SU-DHL-6 (cell line): ENCODE data around the gene ANKRD33B.

ENCODE experiments used
- H2AFZ ChIP-seq: fragments of 200-600 bp; sonication (generic); 2 replicates; pipeline ENCODE4 v1.6.1; 2014; ENCODE audit warnings: low read depth, mild to moderate bottlenecking, moderate library complexity, mixed read lengths, antibody characterized with exemption, low read length; ENCODE audit not compliant: severe bottlenecking
- H3F3A ChIP-seq: fragments of 200-600 bp; shearing (Covaris generic); 2 replicates; pipeline ENCODE4 v1.6.0; 2016; ENCODE audit warnings: antibody characterized with exemption, mild to moderate bottlenecking; ENCODE audit not compliant: insufficient read depth
- H3K27ac ChIP-seq: fragments of 200-600 bp; sonication (generic); 2 replicates; pipeline ENCODE4 v1.5.1; 2016; ENCODE audit warnings: low read depth, mild to moderate bottlenecking, low read length, moderate library complexity, mixed read lengths
- H3K27me3 ChIP-seq: fragments of 200-600 bp; sonication (generic), shearing (Covaris generic); 2 replicates; pipeline ENCODE4 v1.6.0; 2014; ENCODE audit warnings: mild to moderate bottlenecking, low read length
- H3K36me3 ChIP-seq: fragments of 200-600 bp; sonication (generic); 2 replicates; pipeline ENCODE4 v1.6.1; 2014; ENCODE audit warnings: mild to moderate bottlenecking, low read length, mixed read lengths
- H3K4me2 ChIP-seq: fragments of 300-600, 200-600 bp; shearing (Covaris generic), sonication (generic); 2 replicates; pipeline ENCODE4 v1.6.0; 2014; ENCODE audit warnings: low read length, low read depth, mild to moderate bottlenecking; ENCODE audit not compliant: poor library complexity, severe bottlenecking
- H3K4me3 ChIP-seq: fragments of 200-600 bp; sonication (generic); 2 replicates; pipeline ENCODE4 v1.5.1; 2014; ENCODE audit warnings: antibody characterized with exemption, low read length, mild to moderate bottlenecking, mixed read lengths; ENCODE audit not compliant: insufficient read depth, poor library complexity, severe bottlenecking
- H3K79me2 ChIP-seq: fragments of 200-600 bp; sonication (generic); 2 replicates; pipeline ENCODE4 v1.6.1; 2014; ENCODE audit warnings: mild to moderate bottlenecking, low read length, moderate library complexity; ENCODE audit not compliant: insufficient read depth
- H3K9ac ChIP-seq: fragments of 200-600 bp; sonication (generic); 2 replicates; pipeline ENCODE4 v1.7.0; 2014; ENCODE audit warnings: mild to moderate bottlenecking, low read length
- H3K9me2 ChIP-seq: fragments of 200-600 bp; sonication (generic); replicated peaks from 2 replicates; pipeline ENCODE4 v1.6.1; 2014; ENCODE audit warnings: low read length; ENCODE audit not compliant: insufficient read depth
- H3K9me3 ChIP-seq: fragments of 200-600 bp; sonication (generic); 2 replicates; pipeline ENCODE4 v1.6.1; 2014; ENCODE audit warnings: low read length, mixed read lengths; ENCODE audit not compliant: insufficient read depth
- H4K20me1 ChIP-seq: fragments of 200-600 bp; sonication (generic); 2 replicates; pipeline ENCODE4 v1.6.1; 2014; ENCODE audit warnings: low read depth, mild to moderate bottlenecking, antibody characterized with exemption, low read length, moderate library complexity, mixed read lengths
- CTCF ChIP-seq: fragments of 200-600 bp; sonication (generic); IDR thresholded peaks from one replicate; pipeline ENCODE4 v1.5.1; 2017; ENCODE audit warnings: antibody characterized with exemption, mild to moderate bottlenecking, low read length, moderate library complexity; ENCODE audit not compliant: insufficient read depth, poor library complexity, severe bottlenecking
- EZH2phosphoT487 ChIP-seq: fragments of 200-600 bp; sonication (generic), shearing (Covaris generic); conservative IDR thresholded peaks from 2 replicates; pipeline ENCODE4 v1.6.1; 2018; ENCODE audit warnings: mild to moderate bottlenecking, antibody characterized with exemption, low read length, moderate library complexity, mixed read lengths

The ANKRD33B gene

GRCh38 chr5:10576790-10577189 is 12.9 kb downstream of the ANKRD33B start:
- no peaks in the 10 kb centered on the region for H3K27me3 ChIP-seq
- H4K20me1 ChIP-seq: peaks cover 5% of the 10 kb centered on the region; the same call in 1 of the 2 replicates
- H2AFZ ChIP-seq: no peak overlapping the region
- H3K27ac ChIP-seq: no peak overlapping the region
- no peaks in the 10 kb centered on the region for H3K36me3 ChIP-seq
- TF ChIP-seq EZH2phosphoT487: no peak
- TF ChIP-seq CTCF: no peak
- H3K4me3 ChIP-seq: no peak overlapping the region
- H3K79me2 ChIP-seq: peaks cover 83% of the 10 kb centered on the region
- no peak overlapping the region for H3K4me2 ChIP-seq
- no peak overlapping the region for H3K9ac ChIP-seq
- H3K9me3 ChIP-seq: no peaks in the 10 kb centered on the region
- no peaks in the 10 kb centered on the region for H3K9me2 ChIP-seq
- peaks cover 25% of the 10 kb centered on the region for H3F3A ChIP-seq

- no peak for TF ChIP-seq EZH2phosphoT487
- no peak for TF ChIP-seq CTCF
- Histone ChIP-seq H3K4me3 (no peak overlapping the region), H3K4me2 (peak overlapping the region; percentile 52), H3K27me3 (no peaks in the 10 kb centered on the region), H3K9me3 (no peaks in the 10 kb centered on the region), H3K79me2 (peaks cover 84% of the 10 kb centered on the region), H3K9ac (peak overlapping the region; percentile 31), H3F3A (peaks cover 25% of the 10 kb centered on the region), H2AFZ (no peak overlapping the region), H3K36me3 (no peaks in the 10 kb centered on the region), H4K20me1 (peaks cover 5% of the 10 kb centered on the region; the same call in 1 of the 2 replicates), H3K27ac (peak overlapping the region; percentile 73), H3K9me2 (no peaks in the 10 kb centered on the region)
Measured at GRCh38 chr5:10577371-10578292, 13.8 kb downstream of the ANKRD33B start.

- H3K27me3 ChIP-seq: no peaks in the 10 kb centered on the region
- peak overlapping the region; percentile 31 for H3K9ac ChIP-seq
- peak overlapping the region; percentile 11 for H3K4me3 ChIP-seq
- H4K20me1 ChIP-seq: peaks cover 5% of the 10 kb centered on the region; the same call in 1 of the 2 replicates
- no peaks in the 10 kb centered on the region for H3K9me2 ChIP-seq
- H3K4me2 ChIP-seq: peak overlapping the region; percentile 52
- peak overlapping the region; percentile 73 for H3K27ac ChIP-seq
- TF ChIP-seq CTCF (no peak), EZH2phosphoT487 (no peak)
- peaks cover 25% of the 10 kb centered on the region for H3F3A ChIP-seq
- H3K9me3 ChIP-seq: no peaks in the 10 kb centered on the region
- no peak overlapping the region for H2AFZ ChIP-seq
- no peaks in the 10 kb centered on the region for H3K36me3 ChIP-seq
- peaks cover 86% of the 10 kb centered on the region for H3K79me2 ChIP-seq
Measured at GRCh38 chr5:10578293-10578665, 14.4 kb downstream of the ANKRD33B start.
